Activated naive CD8-positive, alpha-beta T cell treated with anti-CD3 and anti-CD28 coated beads, Interleukin-2, amount 50 U/mL, for 16 hours (primary cell): ENCODE results near the gene OGFR.

ENCODE experiments used
- DNase-seq: peaks from one replicate; pipeline ENCODE4 v3.0.0-alpha.2; 2020; ENCODE audit warnings: low read depth, low spot score

OGFR gene

GRCh38 chr20:62799873-62800272 lies 4.8 kb upstream of the OGFR start:
- no peak for DNase-seq

GRCh38 chr20:62800314-62801259 lies 4.0 kb upstream of the OGFR start:
- DNase-seq: no peak

- no peak for DNase-seq
These were observed 3.2 kb upstream of the OGFR start for GRCh38 chr20:62801284-62802010.

- DNase-seq: no peak
These were observed 2.5 kb upstream of the OGFR start for GRCh38 chr20:62802026-62802712.

- DNase-seq: no peak
These were observed 511 bp upstream of the OGFR start for GRCh38 chr20:62804021-62804626.

- DNase-seq: no peak
These were observed 598 bp downstream of the OGFR start for GRCh38 chr20:62805155-62805710.

GRCh38 chr20:62805711-62806382 lies 1.2 kb downstream of the OGFR start:
- no peak for DNase-seq

- no peak for DNase-seq
These were observed 1.9 kb downstream of the OGFR start for GRCh38 chr20:62806383-62807050.

- no peak for DNase-seq
These were observed 3.0 kb downstream of the OGFR start for GRCh38 chr20:62807444-62808210.

GRCh38 chr20:62808211-62808865 lies 3.7 kb downstream of the OGFR start:
- peak; percentile 52 for DNase-seq

- DNase-seq: no peak
These were observed 5.1 kb downstream of the OGFR start for GRCh38 chr20:62809530-62810428.

GRCh38 chr20:62811320-62811719 lies 6.7 kb downstream of the OGFR start:
- DNase-seq: no peak

GRCh38 chr20:62811720-62812119 lies 7.1 kb downstream of the OGFR start:
- DNase-seq: no peak

GRCh38 chr20:62812181-62812906 lies 7.7 kb downstream of the OGFR start:
- DNase-seq: no peak

- DNase-seq: no peak
These were observed 8.2 kb downstream of the OGFR start for GRCh38 chr20:62812907-62813200.

GRCh38 chr20:62813588-62813987 lies 9.0 kb downstream of the OGFR start:
- DNase-seq: no peak

- no peak for DNase-seq
These were observed 9.5 kb downstream of the OGFR start for GRCh38 chr20:62814060-62814708.
